Activated CD8-positive, alpha-beta T cell treated with anti-CD3 and anti-CD28 coated beads for 36 hours (primary cell): ENCODE data around the gene SFMBT1. TPM values are rescaled to one million over a fixed set of nuclear protein-coding genes. Genes with fewer than 3 reads are reported as not detected.

Source experiments
- ATAC-seq: fragments of 200-7000 bp; cut with Tn5 transposase; one replicate; pipeline ENCODE4 v1.10.0; 2021; ENCODE audit warnings: mild to moderate bottlenecking, moderate library complexity
- CTCF ChIA-PET: fragments of 350-600 bp; sonication (Branson Sonifier 250); formaldehyde crosslinking; loops from one replicate; lab custom pipeline; 2021; ENCODE audit warnings: antibody characterized with exemption; lab: Charles Lee
- POLR2A ChIA-PET: fragments of 350-600 bp; sonication (Branson Sonifier 250); formaldehyde crosslinking; loops from one replicate; lab custom pipeline; 2021; ENCODE audit warnings: antibody characterized with exemption; lab: Charles Lee
- DNase-seq: peaks from one replicate; pipeline ENCODE4 v3.0.0-alpha.2; 2020
- H3K27ac Mint-ChIP-seq: one replicate; pipeline ENCODE4 v1.8.0; 2021; ENCODE audit warnings: mild to moderate bottlenecking, mixed read lengths
- H3K27me3 Mint-ChIP-seq: one replicate; pipeline ENCODE4 v1.8.0; 2021; ENCODE audit warnings: mixed read lengths
- H3K36me3 Mint-ChIP-seq: one replicate; pipeline ENCODE4 v1.8.0; 2021; ENCODE audit warnings: low read depth, mixed read lengths
- H3K4me1 Mint-ChIP-seq: one replicate; pipeline ENCODE4 v1.8.0; 2021; ENCODE audit warnings: low read depth, mixed read lengths
- H3K4me3 Mint-ChIP-seq: one replicate; pipeline ENCODE4 v1.8.0; 2021; ENCODE audit warnings: mild to moderate bottlenecking, moderate library complexity, mixed read lengths
- H3K9me3 Mint-ChIP-seq: one replicate; pipeline ENCODE4 v1.8.0; 2021; ENCODE audit warnings: mixed read lengths
- intact Hi-C: fragments of 100-400 bp; cut with micrococcal nuclease; formaldehyde crosslinking; loops from one replicate; pipeline ENCODE4 v1.10.0; 2022
- total RNA-seq, 2 experiments: library from RNA; stranded (reverse); gene quantifications; one replicate each; pipeline ENCODE4 v1.2.3, GENCODE V29; 2021
- TF ChIP-seq, protein P1 (sequence below): fragments of 200-600 bp; IDR thresholded peaks from one replicate; pipeline ENCODE4 v1.8.0; 2022; ENCODE audit warnings: antibody characterized with exemption, mild to moderate bottlenecking

SFMBT1 gene
- total RNA-seq, 2 experiments from 2014 or later: 17.8 to 20.1 TPM

DNA sequence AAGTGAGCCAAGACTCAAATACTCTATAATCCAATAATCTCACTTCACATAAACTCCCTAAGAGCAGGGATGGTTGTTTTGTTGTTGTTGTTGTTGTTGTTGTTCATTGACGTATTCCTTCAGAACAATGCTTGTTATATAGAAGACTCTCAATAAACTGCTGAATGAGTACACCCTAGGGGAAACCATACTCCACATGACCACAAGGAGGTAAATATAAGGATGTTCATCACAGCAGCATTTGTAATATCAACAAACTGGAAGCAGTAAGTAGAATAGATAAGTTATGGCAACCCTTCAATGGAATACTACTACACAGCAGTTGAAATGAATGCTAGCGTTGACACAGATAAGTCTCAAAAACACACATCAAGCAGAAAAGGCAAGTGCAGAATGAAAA, 86.1 kb downstream of the SFMBT1 start:
- CTCF ChIA-PET: no interaction called here

DNA sequence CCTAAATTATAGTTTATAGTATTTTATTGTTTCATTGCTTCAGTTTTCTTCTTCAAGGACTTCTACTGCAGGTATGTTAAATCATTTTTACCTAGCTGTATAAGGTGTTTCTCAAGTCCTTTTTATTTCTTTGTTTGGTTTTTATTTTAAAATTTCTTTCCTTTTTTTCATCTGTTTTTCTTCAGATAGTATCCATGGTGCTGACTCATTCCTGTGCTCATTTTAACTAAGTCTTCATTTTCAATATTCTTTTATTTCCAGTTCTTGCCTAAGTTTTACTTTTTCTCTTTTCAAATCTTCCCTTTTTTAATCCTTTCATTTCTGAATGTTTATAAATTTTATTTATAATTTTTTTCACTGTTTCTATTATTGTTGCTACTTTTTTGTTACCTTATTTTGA, 106.3 kb downstream of the SFMBT1 start:
- ChIA-PET CTCF (interaction anchor here (0.8 to 1.6 kb wide), 2 partner anchors 38 to 94 kb away, joined by 3 to 7 read pairs; no protein-coding TSS in a partner anchor), POLR2A (no interaction called here)
- Mint-ChIP-seq H3K4me3 (no peak overlapping the region), H3K9me3 (no peaks in the 10 kb centered on the region), H3K4me1 (peaks cover 5% of the 10 kb centered on the region), H3K36me3 (peaks cover 6% of the 10 kb centered on the region), H3K27me3 (no peaks in the 10 kb centered on the region), H3K27ac (no peak overlapping the region)
- ATAC-seq: no peak
- DNase-seq: no peak
- TF ChIP-seq, protein P1, sequence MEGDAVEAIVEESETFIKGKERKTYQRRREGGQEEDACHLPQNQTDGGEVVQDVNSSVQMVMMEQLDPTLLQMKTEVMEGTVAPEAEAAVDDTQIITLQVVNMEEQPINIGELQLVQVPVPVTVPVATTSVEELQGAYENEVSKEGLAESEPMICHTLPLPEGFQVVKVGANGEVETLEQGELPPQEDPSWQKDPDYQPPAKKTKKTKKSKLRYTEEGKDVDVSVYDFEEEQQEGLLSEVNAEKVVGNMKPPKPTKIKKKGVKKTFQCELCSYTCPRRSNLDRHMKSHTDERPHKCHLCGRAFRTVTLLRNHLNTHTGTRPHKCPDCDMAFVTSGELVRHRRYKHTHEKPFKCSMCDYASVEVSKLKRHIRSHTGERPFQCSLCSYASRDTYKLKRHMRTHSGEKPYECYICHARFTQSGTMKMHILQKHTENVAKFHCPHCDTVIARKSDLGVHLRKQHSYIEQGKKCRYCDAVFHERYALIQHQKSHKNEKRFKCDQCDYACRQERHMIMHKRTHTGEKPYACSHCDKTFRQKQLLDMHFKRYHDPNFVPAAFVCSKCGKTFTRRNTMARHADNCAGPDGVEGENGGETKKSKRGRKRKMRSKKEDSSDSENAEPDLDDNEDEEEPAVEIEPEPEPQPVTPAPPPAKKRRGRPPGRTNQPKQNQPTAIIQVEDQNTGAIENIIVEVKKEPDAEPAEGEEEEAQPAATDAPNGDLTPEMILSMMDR: no peak
- intact Hi-C loops: loop anchor here (10.0 kb wide), 1 partner anchor 135 kb away; no protein-coding TSS in a partner anchor

More for the DNA sequence above, 86.1 kb downstream of the SFMBT1 start:
- Mint-ChIP-seq H3K4me3 (no peak overlapping the region), H3K4me1 (peaks cover 20% of the 10 kb centered on the region), H3K9me3 (no peaks in the 10 kb centered on the region), H3K36me3 (peaks cover 15% of the 10 kb centered on the region), H3K27ac (no peak overlapping the region), H3K27me3 (no peaks in the 10 kb centered on the region)
- POLR2A ChIA-PET: no interaction called here
- TF ChIP-seq, protein P1: no peak
- no peak for DNase-seq
- no peak for ATAC-seq
- intact Hi-C loops: no loop called here

DNA sequence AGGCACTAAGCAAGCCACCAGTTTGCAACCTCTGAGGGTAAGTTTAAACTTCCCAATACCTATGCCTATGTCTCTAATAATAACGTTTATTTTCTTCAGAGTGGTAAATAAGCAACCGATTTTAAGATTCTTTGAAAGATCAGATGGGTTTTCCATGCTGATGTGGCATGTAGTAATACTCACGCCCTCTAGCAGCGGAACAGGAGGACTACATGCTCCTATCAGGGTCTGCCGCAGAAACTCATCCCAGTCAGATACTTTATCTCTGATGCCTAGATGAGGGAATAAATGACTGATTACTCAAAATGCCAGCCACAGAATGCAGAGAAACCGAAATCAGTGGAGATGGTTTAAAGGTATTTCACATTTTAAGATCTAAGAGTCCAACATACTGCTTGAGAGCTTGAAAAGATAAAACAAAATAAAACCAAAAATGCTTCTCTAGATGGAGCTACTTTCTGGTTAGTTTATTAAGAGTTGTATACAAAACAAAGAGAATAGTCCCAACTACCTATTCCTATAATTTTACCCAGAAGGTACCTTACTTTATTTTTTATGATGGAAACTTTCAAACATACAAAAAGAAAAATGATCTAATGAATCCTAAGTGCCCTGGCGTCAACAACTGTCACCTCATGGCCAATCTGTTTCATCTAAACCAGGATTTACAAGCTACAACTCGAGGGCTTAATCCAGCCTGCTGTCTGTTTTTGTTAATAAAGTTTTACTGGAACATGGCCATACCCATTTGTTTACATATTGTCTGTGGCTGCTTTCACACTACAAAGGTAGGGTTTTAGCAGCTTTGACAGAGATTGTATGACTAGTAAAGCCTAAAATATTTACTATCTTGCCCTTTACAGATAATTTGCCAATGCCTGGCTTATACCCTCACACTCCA, 111.0 kb downstream of the SFMBT1 start:
- Mint-ChIP-seq H3K9me3 (no peaks in the 10 kb centered on the region), H3K27ac (peak overlapping the region; percentile 36), H3K36me3 (peaks cover 14% of the 10 kb centered on the region), H3K27me3 (no peaks in the 10 kb centered on the region), H3K4me3 (no peak overlapping the region), H3K4me1 (peaks cover 6% of the 10 kb centered on the region)
- TF ChIP-seq, protein P1: peak; percentile 79
- ChIA-PET POLR2A (interaction anchor here (0.7 to 1.4 kb wide), 2 partner anchors 59 to 140 kb away, joined by 3 read pairs; no protein-coding TSS in a partner anchor), CTCF (interaction anchor here (0.6 to 3.9 kb wide), 33 partner anchors 11 to 194 kb away, joined by 3 to 18 read pairs (median 4); partner anchors contain the start of gene STIMATE)
- ATAC-seq (peak; percentile 99), DNase-seq (peak; percentile 71)
- intact Hi-C loops: loop anchor here (10.0 kb wide), 1 partner anchor 140 kb away; no protein-coding TSS in a partner anchor

DNA sequence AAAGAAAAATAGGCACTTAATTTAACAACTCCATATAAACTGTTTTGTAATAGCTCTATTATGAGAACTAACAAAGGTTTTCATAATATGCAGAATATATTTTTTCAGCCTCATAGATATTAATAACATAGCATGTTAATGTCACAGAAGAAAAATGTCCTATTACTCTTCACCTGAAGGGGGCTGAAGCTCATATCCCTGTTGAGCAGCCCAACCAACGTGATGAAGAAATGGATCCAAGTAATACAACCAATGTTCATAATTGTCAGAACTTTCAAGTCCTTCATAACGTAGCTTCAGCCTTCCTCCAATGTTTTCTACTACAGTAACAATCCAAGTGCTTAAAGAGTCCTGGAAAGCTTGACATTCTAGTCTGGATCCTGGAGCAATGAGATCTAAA, 114.0 kb downstream of the SFMBT1 start:
- TF ChIP-seq, protein P1: no peak
- intact Hi-C loops: loop anchor here (10.0 kb wide), 1 partner anchor 143 kb away; no protein-coding TSS in a partner anchor
- DNase-seq (no peak), ATAC-seq (no peak)
- Mint-ChIP-seq H3K9me3 (no peaks in the 10 kb centered on the region), H3K4me3 (no peak overlapping the region), H3K36me3 (peaks cover 17% of the 10 kb centered on the region), H3K4me1 (peaks cover 6% of the 10 kb centered on the region), H3K27ac (no peak overlapping the region), H3K27me3 (no peaks in the 10 kb centered on the region)
- ChIA-PET CTCF (interaction anchor here (1.0 to 1.7 kb wide), 6 partner anchors 10 to 144 kb away, joined by 3 to 5 read pairs (median 4); no protein-coding TSS in a partner anchor), POLR2A (no interaction called here)
